Cardiac fibroblast (primary cell): ENCODE measurements around the gene ABCC8.

Experiments
- DNase-seq, 2 donors: peaks; one replicate each; pipeline versions ENCODE4 v3.0.0 to v3.0.0-alpha.2; 2010; ENCODE audit warnings: low read depth in 2 of 2
- H3K4me3 ChIP-seq, 2 donors: replicated peaks in 1 of 2; 1 replicate in 1 of 2; 2 replicates in 1 of 2; pipeline ENCODE4 v1.5.1; 2011; ENCODE audit warnings: low read depth in 2 of 2, low read length in 2 of 2, mild to moderate bottlenecking in 2 of 2, moderate library complexity in 1 of 2
- CTCF ChIP-seq: IDR thresholded peaks from one replicate; pipeline ENCODE4 v1.5.1; 2011; ENCODE audit warnings: low read depth, mild to moderate bottlenecking, low read length, inconsistent platforms

Gene ABCC8

DNA sequence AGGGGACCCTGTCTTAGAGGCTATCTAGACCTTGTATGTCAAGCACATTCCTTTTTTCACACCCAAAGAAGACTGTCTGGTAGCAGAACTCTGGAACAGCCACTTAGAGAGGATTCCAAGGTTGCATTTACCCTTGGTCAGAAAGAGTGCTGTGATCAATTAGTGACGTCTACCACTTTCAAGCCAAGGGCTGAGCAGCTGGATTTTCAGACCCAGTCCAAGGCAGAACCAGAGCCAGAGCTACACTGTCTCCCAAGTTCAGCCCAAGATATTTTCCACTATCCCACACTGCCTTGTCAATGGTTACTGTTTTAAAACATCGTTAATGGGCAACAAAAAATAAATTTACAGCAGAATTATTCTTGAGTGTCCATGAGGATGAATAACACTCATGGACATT, 24.0 kb downstream of the ABCC8 start:
- no peak for TF ChIP-seq CTCF
- H3K4me3 ChIP-seq = no peak overlapping the region
- DNase-seq = no peak

DNA sequence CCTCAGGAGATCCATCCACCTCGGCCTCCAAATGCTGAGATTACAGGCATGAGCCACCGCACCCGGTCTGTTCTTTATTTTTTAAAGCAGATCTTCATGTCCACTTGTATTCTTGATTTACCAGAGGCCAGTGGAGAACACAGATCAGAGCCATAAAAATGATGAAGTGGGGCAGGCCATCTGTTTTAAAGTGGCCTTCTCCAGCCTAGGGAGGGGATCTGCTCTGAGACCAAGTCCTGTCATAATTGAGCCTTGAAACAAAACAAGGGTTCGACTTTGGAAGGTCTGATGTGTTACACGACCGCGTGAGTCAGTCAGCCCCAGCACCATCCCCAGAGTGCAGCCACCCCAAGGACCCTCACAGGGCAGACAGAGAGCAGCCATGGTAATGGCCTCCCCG, 27.5 kb downstream of the ABCC8 start:
- H3K4me3 ChIP-seq = no peak overlapping the region
- no peak for DNase-seq
- TF ChIP-seq CTCF = no peak

DNA sequence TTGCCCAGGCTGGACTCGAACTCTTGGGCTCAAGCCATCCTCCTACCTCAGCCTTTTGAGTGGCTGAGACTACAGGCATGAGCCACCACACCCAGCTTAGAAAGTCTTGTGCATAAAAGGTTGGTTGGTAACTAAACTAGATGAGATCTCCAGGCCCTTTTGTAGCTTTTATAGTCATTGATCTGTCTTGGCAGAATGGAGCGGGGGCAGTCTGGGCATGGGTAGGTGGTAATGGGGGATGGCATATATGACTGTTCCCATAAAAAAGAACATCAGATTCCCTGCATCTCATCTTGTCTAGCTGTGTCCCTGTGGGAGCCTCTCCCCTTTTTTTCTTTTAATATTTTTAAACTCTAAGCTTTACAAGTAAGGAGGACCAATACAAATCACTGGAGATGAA, 30.2 kb downstream of the ABCC8 start:
- H3K4me3 ChIP-seq = no peak overlapping the region
- DNase-seq = no peak
- no peak for TF ChIP-seq CTCF

DNA sequence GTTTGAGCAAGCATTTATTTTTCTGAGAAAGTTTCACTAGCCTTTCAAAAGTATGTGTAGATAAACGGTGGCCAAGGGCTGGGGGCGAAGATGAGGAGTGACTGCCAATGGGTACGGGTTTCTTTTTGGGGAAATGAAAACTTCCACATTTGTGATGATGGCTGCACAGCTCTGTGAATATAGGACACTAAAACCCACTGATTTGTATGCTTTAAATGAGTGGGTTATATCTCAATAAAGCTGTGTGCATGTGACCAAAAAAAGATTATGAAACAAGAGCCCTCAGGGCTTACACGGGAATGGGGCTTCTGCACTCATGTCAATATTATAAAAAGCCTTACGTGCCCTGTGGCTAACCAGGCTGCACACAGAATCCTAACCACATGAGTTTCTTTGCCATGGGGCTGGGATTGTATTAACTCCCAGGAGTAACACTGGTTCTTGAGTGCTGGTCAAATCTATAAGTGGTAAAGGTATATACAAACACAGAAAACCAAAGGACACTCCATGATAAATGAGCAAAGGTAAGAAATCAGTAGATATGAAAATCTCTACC, 31.3 kb downstream of the ABCC8 start:
- H3K4me3 ChIP-seq = no peak overlapping the region
- no peak for TF ChIP-seq CTCF
- DNase-seq = no peak

DNA sequence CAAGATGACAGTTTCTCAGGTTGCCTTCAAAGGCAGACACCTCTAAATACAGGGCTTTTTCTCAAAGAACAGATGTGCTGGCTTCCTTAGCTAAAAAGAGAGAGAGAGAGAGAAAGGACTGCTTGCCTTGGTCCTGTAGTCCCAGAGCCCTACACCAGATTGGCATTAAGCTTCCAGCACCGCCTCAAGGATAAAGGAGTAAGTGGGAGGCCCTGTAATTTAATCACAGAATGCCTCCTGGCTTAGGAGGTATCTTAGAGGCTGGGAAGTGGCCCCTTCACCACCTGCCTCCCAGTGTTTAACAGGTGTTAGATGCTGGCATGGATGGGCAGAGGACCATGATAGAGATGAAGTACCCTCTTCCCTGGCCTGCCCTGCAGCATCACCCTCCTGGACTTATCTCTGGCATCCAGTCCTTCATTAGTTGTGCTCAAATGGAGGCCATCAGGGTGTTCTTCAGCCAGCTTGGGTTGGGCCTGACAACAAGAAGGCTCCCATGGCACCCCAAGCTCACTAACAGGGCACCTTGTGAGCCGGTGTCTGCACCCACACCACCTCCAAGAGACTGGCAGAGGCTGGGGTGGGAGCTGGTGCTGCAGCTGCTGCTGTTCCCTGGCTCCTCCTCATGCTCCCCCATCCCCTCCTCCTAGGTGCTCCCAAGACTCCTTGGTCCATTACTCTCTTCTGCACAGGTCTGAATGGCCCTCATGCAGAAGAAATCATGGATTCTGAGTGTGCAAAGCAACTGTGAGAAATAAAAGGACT, 32.5 kb downstream of the ABCC8 start:
- DNase-seq = no peak
- no peak for TF ChIP-seq CTCF
- H3K4me3 ChIP-seq = no peak overlapping the region

GRCh38 chr11:17443423-17443822, 33.2 kb downstream of the ABCC8 start:
- no peak for DNase-seq
- no peak overlapping the region for H3K4me3 ChIP-seq
- TF ChIP-seq CTCF = no peak
